SK-N-SH (cell line): ENCODE data around the gene CD93. TPM values are rescaled to one million over a fixed set of nuclear protein-coding genes. Genes with fewer than 3 reads are reported as not detected.

ENCODE experiments used
- CTCF ChIA-PET: fragments of 300-600, 350-600 bp; formaldehyde crosslinking; extraction: SDS; loops from one replicate; lab custom pipeline; 2021; lab: Yijun Ruan, JAX
- POLR2A ChIA-PET: fragments of 350-600 bp; sonication (Branson Sonifier 250); formaldehyde crosslinking; extraction: SDS; loops from one replicate; lab custom pipeline; 2020; ENCODE audit warnings: antibody characterized with exemption, inconsistent platforms; lab: Yijun Ruan, JAX
- DNase-seq: peaks from one replicate; pipeline ENCODE4 v3.0.0; 2012
- H2AFZ ChIP-seq: fragments of 200-600 bp; sonication (generic); 2 replicates; pipeline ENCODE4 v1.8.1; 2016; ENCODE audit warnings: antibody characterized with exemption, mild to moderate bottlenecking, low read depth
- H3F3A ChIP-seq: fragments of 200-600 bp; sonication (generic); replicated peaks from 2 replicates; pipeline ENCODE3; 2016; ENCODE audit warnings: antibody characterized with exemption, mild to moderate bottlenecking; ENCODE audit not compliant: insufficient read depth
- H3K27ac ChIP-seq, 2 experiments: fragments of 200-500 bp in 1 of 2; fragments of 200-600 bp in 1 of 2; sonication (Bioruptor generic) in 1 of 2; sonication (generic), shearing (Covaris generic) in 1 of 2; 2 replicates each; pipeline versions ENCODE4 v1.5.1 to v1.6.1; 2014 to 2016; ENCODE audit warnings: low read depth in 2 of 2, inconsistent platforms in 1 of 2, low read length in 1 of 2, mild to moderate bottlenecking in 1 of 2, mixed read lengths in 1 of 2
- H3K27me3 ChIP-seq: fragments of 200-600 bp; sonication (generic), shearing (Covaris generic); 2 replicates; pipeline ENCODE4 v1.6.1; 2016; ENCODE audit warnings: mixed run types; ENCODE audit not compliant: insufficient read depth
- H3K36me3 ChIP-seq, 2 experiments: fragments of 200-500 bp in 1 of 2; fragments of 200-600 bp in 1 of 2; sonication (Bioruptor generic) in 1 of 2; sonication (generic) in 1 of 2; replicated peaks in 1 of 2; 2 replicates each; pipeline versions ENCODE3 to v1.5.1; 2014 to 2016; ENCODE audit warnings: low read length in 1 of 2, mild to moderate bottlenecking in 1 of 2; ENCODE audit not compliant: insufficient read depth in 2 of 2, control insufficient read depth in 1 of 2
- H3K4me1 ChIP-seq, 2 experiments: fragments of 200-500 bp in 1 of 2; fragments of 200-600 bp in 1 of 2; sonication (Bioruptor generic) in 1 of 2; sonication (generic), shearing (Covaris generic) in 1 of 2; 2 replicates each; pipeline versions ENCODE4 v1.5.1 to v1.6.1; 2014 to 2016; ENCODE audit warnings: low read depth in 1 of 2, low read length in 1 of 2, mixed run types in 1 of 2; ENCODE audit not compliant: insufficient read depth in 2 of 2, control insufficient read depth in 1 of 2
- H3K4me2 ChIP-seq: fragments of 200-600 bp; sonication (generic), shearing (Covaris generic); 2 replicates; pipeline ENCODE4 v1.6.1; 2017; ENCODE audit warnings: mixed run types
- H3K4me3 ChIP-seq, 2 experiments: fragments of 200-500 bp in 1 of 2; fragments of 200-600 bp in 1 of 2; sonication (Bioruptor generic) in 1 of 2; sonication (generic), shearing (Covaris generic) in 1 of 2; 2 replicates each; pipeline versions ENCODE4 v1.5.1 to v1.8.1; 2014 to 2016; ENCODE audit warnings: low read depth in 2 of 2, inconsistent platforms in 1 of 2, low read length in 1 of 2, mild to moderate bottlenecking in 1 of 2, mixed read lengths in 1 of 2, moderate library complexity in 1 of 2
- H3K79me2 ChIP-seq: fragments of 200-600 bp; sonication (generic); 2 replicates; pipeline ENCODE4 v1.8.1; 2017; ENCODE audit warnings: mild to moderate bottlenecking; ENCODE audit not compliant: insufficient read depth
- H3K9ac ChIP-seq: fragments of 200-600 bp; sonication (generic); 2 replicates; pipeline ENCODE4 v1.6.1; 2017; ENCODE audit warnings: mixed run types
- H3K9me2 ChIP-seq: fragments of 200-600 bp; sonication (generic); 2 replicates; pipeline ENCODE4 v1.6.1; 2017; ENCODE audit warnings: mixed run types
- H3K9me3 ChIP-seq: fragments of 200-600 bp; sonication (generic); 2 replicates; pipeline ENCODE4 v1.6.1; 2017; ENCODE audit warnings: mixed run types, mild to moderate bottlenecking, moderate library complexity
- H4K20me1 ChIP-seq: fragments of 200-600 bp; sonication (generic); 2 replicates; pipeline ENCODE4 v1.6.1; 2017; ENCODE audit warnings: mild to moderate bottlenecking, mixed run types; ENCODE audit not compliant: insufficient read depth
- CHD2 ChIP-seq: fragments of 150-350 bp; IDR thresholded peaks from 2 replicates; pipeline ENCODE4 v1.6.1; 2018; ENCODE audit warnings: low read length; ENCODE audit not compliant: partially characterized antibody
- FOSL2 ChIP-seq: IDR thresholded peaks from 2 replicates; pipeline ENCODE4 v1.4.0; 2012; ENCODE audit warnings: low read depth, mild to moderate bottlenecking, moderate library complexity, borderline replicate concordance
- FOXM1 ChIP-seq: IDR thresholded peaks from 2 replicates; pipeline ENCODE4 v1.4.0; 2012; ENCODE audit warnings: low read depth, mild to moderate bottlenecking
- GABPA ChIP-seq: IDR thresholded peaks from 2 replicates; pipeline ENCODE4 v1.4.0; 2012; ENCODE audit warnings: low read depth, mild to moderate bottlenecking
- GATA2 ChIP-seq: sonication (generic); formaldehyde crosslinking; IDR thresholded peaks from 2 replicates; pipeline ENCODE4 v1.5.0; 2020; ENCODE audit warnings: mild to moderate bottlenecking, missing genetic modification reagents
- MEF2A ChIP-seq: IDR thresholded peaks from 2 replicates; pipeline ENCODE4 v1.4.0; 2012; ENCODE audit warnings: low read depth, borderline replicate concordance
- MXI1 ChIP-seq: IDR thresholded peaks from 2 replicates; pipeline ENCODE4 v1.6.1; 2012; ENCODE audit warnings: mild to moderate bottlenecking, low read depth, low read length, improper control_type of control experiment
- NFIC ChIP-seq: IDR thresholded peaks from 2 replicates; pipeline ENCODE4 v1.4.0; 2012; ENCODE audit warnings: borderline replicate concordance
- NRF1 ChIP-seq: IDR thresholded peaks from 2 replicates; pipeline ENCODE4 v1.6.1; 2012; ENCODE audit warnings: low read depth, mild to moderate bottlenecking, low read length
- POLR2AphosphoS5 ChIP-seq: IDR thresholded peaks from 2 replicates; pipeline ENCODE4 v1.6.1; 2012; ENCODE audit warnings: low read depth, low read length
- RAD21 ChIP-seq: IDR thresholded peaks from 2 replicates; pipeline ENCODE4 v1.6.1; 2012; ENCODE audit warnings: mild to moderate bottlenecking, low read length
- RCOR1 ChIP-seq: fragments of 150-350 bp; IDR thresholded peaks from 2 replicates; pipeline ENCODE4 v1.6.1; 2017; ENCODE audit warnings: antibody characterized with exemption, low read length
- RFX5 ChIP-seq: IDR thresholded peaks from 2 replicates; pipeline ENCODE4 v1.6.1; 2012; ENCODE audit warnings: mild to moderate bottlenecking, improper control_type of control experiment, low read length
- RXRA ChIP-seq: IDR thresholded peaks from 2 replicates; pipeline ENCODE4 v1.4.0; 2012; ENCODE audit warnings: low read depth, mild to moderate bottlenecking, borderline replicate concordance
- SMC3 ChIP-seq: IDR thresholded peaks from 2 replicates; pipeline ENCODE4 v1.6.1; 2012; ENCODE audit warnings: low read depth, low read length, improper control_type of control experiment
- TAF1 ChIP-seq: IDR thresholded peaks from 2 replicates; pipeline ENCODE4 v1.6.1; 2012; ENCODE audit warnings: low read depth, mild to moderate bottlenecking, low read length, moderate library complexity, borderline replicate concordance
- TCF12 ChIP-seq: IDR thresholded peaks from 2 replicates; pipeline ENCODE4 v1.4.0; 2012
- WGBS: methylation state at CpG from one replicate; pipeline ENCODE4 v1.1.6; 2017; ENCODE audit warnings: low lambda C conversion rate; 5-methylcytosine and 5-hydroxymethylcytosine counted together
- polyA plus RNA-seq, 3 experiments: library from polyadenylated mRNA; depleted of rRNA; stranded (reverse); fragments of >200 nt; gene quantifications; 2 replicates each; pipeline ENCODE4 v1.2.3, GENCODE V29; 2012
- TF ChIP-seq, protein P1 (sequence below): IDR thresholded peaks from 2 replicates; pipeline ENCODE4 v1.4.0; 2012; ENCODE audit warnings: low read depth
- TF ChIP-seq, protein P2 (sequence below): IDR thresholded peaks from 2 replicates; pipeline ENCODE4; 2012
- TF ChIP-seq, protein P3 (sequence below): fragments of 150-350 bp; IDR thresholded peaks from 2 replicates; pipeline ENCODE4 v1.6.1; 2017; ENCODE audit warnings: antibody characterized with exemption, low read length, low read depth, borderline replicate concordance

Gene CD93
- polyA plus RNA-seq, 1 of the 3 experiments (the other 2 are of a cell fraction): 0.03 TPM

DNA sequence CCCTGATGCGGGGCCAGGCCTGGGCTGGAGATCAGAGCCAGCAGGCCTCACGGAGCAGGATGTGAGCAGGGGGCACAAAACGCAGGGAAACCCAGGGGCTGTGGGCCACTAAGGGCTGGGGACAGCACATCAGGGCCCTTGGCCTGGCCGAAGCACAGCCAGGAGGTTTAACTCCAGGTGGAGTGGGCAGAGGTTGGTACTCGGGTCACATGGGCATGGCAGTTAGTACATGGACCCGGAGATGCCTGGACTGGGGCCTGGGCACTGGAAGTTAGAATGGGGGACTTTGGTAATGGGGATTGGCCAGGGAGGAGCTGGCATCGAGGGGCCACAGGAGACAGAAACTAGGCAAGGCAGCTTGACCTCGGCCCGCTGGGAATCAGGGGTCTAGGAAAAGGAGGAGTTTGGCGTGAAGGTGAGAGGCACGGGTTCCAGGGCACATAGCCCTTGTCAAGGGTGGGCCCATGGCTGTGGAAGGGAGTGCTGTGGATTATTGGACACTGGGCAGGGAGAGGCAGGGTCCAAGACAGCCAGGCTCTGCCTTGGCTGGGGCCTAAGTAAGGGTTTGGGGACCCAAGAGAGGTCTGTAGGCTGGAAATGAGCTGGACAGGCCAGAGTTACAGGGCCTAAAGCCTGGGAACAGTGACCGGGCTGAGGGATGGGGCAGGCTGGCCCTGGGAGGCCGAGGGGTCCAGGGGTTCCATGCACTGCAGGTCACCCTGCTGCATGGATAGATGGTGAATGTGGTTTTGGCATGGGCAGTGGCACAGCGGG, 41.6 kb upstream of the CD93 start:
- no peak for DNase-seq
- Histone ChIP-seq H3K4me1 (no peaks in the 10 kb centered on the region), H3K4me3 (no peak overlapping the region), H4K20me1 (no peaks in the 10 kb centered on the region), H3K9me3 (no peaks in the 10 kb centered on the region), H3K9ac (no peak overlapping the region), H3K27ac (no peak overlapping the region), H3K36me3 (no peaks in the 10 kb centered on the region), H3K27me3 (no peaks in the 10 kb centered on the region; the same call in 1 of the 2 replicates), H3F3A (no peaks in the 10 kb centered on the region), H2AFZ (no peak overlapping the region), H3K9me2 (no peaks in the 10 kb centered on the region), H3K4me2 (no peak overlapping the region), H3K79me2 (no peaks in the 10 kb centered on the region)
- ChIA-PET POLR2A (no interaction called here), CTCF (no interaction called here)
- TF ChIP-seq POLR2AphosphoS5: no peak
- no peak for TF ChIP-seq MEF2A
- WGBS: 80% methylated on average over 13 of the region's 14 CpGs

DNA sequence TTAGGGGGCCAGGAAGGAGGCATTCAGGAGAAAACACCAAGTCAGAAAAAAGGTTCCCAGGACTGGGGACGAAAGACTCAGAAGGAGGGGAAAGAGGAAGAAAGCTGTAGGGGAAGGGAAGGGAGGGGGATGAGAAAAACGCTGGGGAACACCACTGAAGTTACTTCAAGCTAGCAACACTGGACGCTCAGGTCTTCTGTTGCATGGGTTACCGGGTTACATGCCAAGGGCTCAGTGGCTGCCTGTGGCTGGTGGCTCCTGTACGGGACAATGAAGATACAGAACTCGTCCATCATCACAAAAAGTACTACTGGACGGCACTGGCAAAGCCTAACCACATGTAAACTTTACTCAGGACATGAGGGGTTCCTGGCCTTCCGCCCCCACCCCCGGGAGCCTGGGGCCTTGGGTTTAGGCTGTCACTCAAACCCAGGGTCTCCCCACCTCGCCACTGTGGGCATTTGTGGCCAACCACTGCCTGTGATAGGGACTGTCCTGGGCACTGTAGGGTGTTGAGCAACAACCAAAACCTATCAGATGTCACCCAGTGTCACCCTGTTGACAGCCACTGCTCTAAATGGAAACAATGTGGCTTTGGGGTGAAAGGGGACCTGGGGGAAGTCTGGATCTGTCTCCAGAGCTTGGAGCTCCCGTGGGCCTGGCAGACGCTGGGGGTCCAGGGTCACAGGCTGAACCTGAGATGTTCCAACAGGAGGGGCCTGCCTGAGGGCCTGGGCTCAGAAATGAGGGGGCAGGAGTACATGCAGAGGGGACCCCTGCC, 40.3 kb upstream of the CD93 start:
- ChIA-PET POLR2A (no interaction called here), CTCF (no interaction called here)
- no peaks in the 10 kb centered on the region for H3K36me3 ChIP-seq
- H2AFZ ChIP-seq: no peak overlapping the region
- no peak overlapping the region for H3K9ac ChIP-seq
- H3K79me2 ChIP-seq: no peaks in the 10 kb centered on the region
- H4K20me1 ChIP-seq: no peaks in the 10 kb centered on the region
- H3K27ac ChIP-seq: no peak overlapping the region
- no peak overlapping the region for H3K4me3 ChIP-seq
- H3K9me2 ChIP-seq: no peaks in the 10 kb centered on the region
- no peaks in the 10 kb centered on the region for H3K4me1 ChIP-seq
- no peak for DNase-seq
- H3F3A ChIP-seq: no peaks in the 10 kb centered on the region
- TF ChIP-seq FOXM1 (no peak), MXI1 (no peak), GABPA (no peak), GATA2 (no peak), FOSL2 (no peak), TAF1 (no peak), CHD2 (no peak), RFX5 (no peak), NRF1 (no peak), RAD21 (no peak), SMC3 (no peak), RCOR1 (no peak), RXRA (no peak), NFIC (no peak), POLR2AphosphoS5 (no peak), MEF2A (no peak), TCF12 (no peak)
- TF ChIP-seq, protein P1, sequence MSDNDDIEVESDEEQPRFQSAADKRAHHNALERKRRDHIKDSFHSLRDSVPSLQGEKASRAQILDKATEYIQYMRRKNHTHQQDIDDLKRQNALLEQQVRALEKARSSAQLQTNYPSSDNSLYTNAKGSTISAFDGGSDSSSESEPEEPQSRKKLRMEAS: no peak
- TF ChIP-seq, protein P2, sequence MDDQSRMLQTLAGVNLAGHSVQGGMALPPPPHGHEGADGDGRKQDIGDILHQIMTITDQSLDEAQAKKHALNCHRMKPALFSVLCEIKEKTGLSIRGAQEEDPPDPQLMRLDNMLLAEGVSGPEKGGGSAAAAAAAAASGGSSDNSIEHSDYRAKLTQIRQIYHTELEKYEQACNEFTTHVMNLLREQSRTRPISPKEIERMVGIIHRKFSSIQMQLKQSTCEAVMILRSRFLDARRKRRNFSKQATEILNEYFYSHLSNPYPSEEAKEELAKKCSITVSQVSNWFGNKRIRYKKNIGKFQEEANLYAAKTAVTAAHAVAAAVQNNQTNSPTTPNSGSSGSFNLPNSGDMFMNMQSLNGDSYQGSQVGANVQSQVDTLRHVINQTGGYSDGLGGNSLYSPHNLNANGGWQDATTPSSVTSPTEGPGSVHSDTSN: no peak
- TF ChIP-seq, protein P3, sequence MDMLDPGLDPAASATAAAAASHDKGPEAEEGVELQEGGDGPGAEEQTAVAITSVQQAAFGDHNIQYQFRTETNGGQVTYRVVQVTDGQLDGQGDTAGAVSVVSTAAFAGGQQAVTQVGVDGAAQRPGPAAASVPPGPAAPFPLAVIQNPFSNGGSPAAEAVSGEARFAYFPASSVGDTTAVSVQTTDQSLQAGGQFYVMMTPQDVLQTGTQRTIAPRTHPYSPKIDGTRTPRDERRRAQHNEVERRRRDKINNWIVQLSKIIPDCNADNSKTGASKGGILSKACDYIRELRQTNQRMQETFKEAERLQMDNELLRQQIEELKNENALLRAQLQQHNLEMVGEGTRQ: no peak
- no peak overlapping the region for H3K4me2 ChIP-seq
- WGBS: 53% methylated on average over 9 of the region's 12 CpGs
- no peaks in the 10 kb centered on the region for H3K9me3 ChIP-seq
- H3K27me3 ChIP-seq: no peaks in the 10 kb centered on the region; the same call in 1 of the 2 replicates
